ENCODE results near the gene ST3GAL6.

ST3GAL6 gene

DNA sequence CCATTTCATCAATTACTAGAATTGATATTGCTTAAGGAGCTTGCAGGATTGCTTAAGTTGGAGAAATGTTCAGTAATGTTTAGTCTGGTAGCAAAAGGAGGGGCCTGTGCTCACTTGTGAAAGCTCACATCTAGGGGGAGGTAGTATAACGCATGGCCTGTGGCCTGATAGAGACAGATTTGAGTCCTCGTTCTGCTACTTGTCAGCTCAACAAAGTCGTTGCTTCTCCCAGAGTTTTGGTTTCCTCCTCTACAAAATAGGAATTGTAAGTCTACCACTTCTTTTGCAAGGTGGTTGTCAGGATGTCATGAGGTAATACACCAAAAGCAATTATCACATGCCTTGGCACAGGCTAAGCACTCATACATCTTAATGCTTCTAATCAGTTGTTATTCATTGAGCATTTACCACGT, 1.3 kb downstream of the ST3GAL6 start:
- Histone ChIP-seq H3K9me3 (no peaks in the 10 kb centered on the region), H3K27me3 (no peaks in the 10 kb centered on the region), H3K4me1 (peaks cover 47% of the 10 kb centered on the region), H3K36me3 (peaks cover 17% of the 10 kb centered on the region), H3K4me3 (ENCODE audit: low read depth, low read length) (no peak overlapping the region)
- no peak for DNase-seq
- TF ChIP-seq, protein P1, sequence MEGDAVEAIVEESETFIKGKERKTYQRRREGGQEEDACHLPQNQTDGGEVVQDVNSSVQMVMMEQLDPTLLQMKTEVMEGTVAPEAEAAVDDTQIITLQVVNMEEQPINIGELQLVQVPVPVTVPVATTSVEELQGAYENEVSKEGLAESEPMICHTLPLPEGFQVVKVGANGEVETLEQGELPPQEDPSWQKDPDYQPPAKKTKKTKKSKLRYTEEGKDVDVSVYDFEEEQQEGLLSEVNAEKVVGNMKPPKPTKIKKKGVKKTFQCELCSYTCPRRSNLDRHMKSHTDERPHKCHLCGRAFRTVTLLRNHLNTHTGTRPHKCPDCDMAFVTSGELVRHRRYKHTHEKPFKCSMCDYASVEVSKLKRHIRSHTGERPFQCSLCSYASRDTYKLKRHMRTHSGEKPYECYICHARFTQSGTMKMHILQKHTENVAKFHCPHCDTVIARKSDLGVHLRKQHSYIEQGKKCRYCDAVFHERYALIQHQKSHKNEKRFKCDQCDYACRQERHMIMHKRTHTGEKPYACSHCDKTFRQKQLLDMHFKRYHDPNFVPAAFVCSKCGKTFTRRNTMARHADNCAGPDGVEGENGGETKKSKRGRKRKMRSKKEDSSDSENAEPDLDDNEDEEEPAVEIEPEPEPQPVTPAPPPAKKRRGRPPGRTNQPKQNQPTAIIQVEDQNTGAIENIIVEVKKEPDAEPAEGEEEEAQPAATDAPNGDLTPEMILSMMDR (IDR thresholded peaks at IDR 0.05; ENCODE audit: low read depth, low read length), result no peak

DNA sequence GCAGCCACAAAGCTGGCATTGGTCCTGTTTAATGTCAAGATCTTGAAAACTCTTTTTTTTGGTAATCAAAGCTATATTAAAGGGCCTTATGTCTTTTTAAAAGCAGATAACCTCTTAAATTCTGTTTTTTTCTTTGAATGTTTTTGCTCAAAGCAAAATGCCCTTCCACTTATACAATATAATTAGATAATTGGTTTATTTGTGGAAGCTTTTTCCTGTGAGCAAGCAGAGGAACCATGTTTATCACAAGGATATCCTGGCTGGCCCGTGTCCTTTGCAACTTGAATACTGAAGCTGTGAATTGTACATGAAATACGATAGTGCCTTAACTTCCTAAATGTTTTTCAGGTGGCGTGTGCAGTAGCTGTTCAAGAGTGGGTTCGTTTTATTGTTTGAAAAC, 2.6 kb downstream of the ST3GAL6 start:
- Histone ChIP-seq H3K9me3 (no peaks in the 10 kb centered on the region), H3K4me1 (peaks cover 47% of the 10 kb centered on the region), H3K36me3 (peaks cover 22% of the 10 kb centered on the region), H3K4me3 (ENCODE audit: low read depth, low read length) (0 out of 2 replicates have a peak overlapping the region, but pooled peaks have one; percentile 3), H3K27me3 (no peaks in the 10 kb centered on the region)
- peak; percentile 58 for DNase-seq
- TF ChIP-seq, protein P1 (IDR thresholded peaks at IDR 0.05; ENCODE audit: low read depth, low read length), result no peak

DNA sequence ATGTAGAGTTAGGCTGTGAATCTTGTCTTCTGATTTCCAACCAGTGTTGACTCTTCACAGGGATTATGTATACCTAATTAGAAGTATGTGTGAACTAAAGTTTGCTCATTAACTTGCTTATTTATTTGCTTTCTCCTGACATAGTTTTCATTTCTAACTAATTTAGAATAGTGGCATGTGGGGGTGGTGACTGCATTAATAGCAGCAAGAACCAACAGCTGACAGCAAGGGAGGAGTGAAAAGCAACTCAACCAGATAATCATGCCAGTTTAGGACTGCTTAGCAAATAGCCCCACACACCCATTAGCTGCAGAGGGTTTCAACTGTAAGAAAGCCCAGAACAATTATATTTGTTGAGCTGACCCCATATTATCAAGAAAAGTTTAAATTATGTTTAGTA, 3.8 kb downstream of the ST3GAL6 start:
- Histone ChIP-seq H3K9me3 (no peaks in the 10 kb centered on the region), H3K4me3 (ENCODE audit: low read depth, low read length) (no peak overlapping the region), H3K27me3 (no peaks in the 10 kb centered on the region), H3K4me1 (peaks cover 43% of the 10 kb centered on the region), H3K36me3 (peaks cover 25% of the 10 kb centered on the region)
- TF ChIP-seq, protein P1 (IDR thresholded peaks at IDR 0.05; ENCODE audit: low read depth, low read length), result no peak
- no peak for DNase-seq

DNA sequence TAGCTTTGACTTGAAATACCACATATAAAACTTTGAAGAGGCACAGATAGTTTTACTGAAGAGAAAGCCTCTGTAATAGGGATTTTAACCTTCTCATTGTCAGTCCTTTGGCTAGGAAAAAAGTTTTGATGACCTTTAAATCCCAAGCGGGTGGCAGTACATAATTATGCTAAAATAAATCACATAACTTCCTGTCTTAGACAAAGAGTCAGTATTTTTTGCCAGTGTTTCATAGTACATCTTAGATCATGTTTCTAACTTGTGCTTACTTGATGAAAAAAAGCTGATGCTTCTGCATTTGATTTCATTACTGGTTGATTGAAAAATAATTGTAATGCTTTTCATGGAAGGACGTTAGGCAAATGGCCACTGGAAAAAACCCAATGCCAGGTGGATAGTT, 5.8 kb downstream of the ST3GAL6 start:
- TF ChIP-seq, protein P1 (IDR thresholded peaks at IDR 0.05; ENCODE audit: low read depth, low read length), result no peak
- H3K4me1 ChIP-seq, result peaks cover 27% of the 10 kb centered on the region
- H3K9me3 ChIP-seq, result no peaks in the 10 kb centered on the region
- H3K36me3 ChIP-seq, result peaks cover 31% of the 10 kb centered on the region
- H3K4me3 ChIP-seq (ENCODE audit: low read depth, low read length), result no peak overlapping the region
- H3K27me3 ChIP-seq, result no peaks in the 10 kb centered on the region
- no peak for DNase-seq

DNA sequence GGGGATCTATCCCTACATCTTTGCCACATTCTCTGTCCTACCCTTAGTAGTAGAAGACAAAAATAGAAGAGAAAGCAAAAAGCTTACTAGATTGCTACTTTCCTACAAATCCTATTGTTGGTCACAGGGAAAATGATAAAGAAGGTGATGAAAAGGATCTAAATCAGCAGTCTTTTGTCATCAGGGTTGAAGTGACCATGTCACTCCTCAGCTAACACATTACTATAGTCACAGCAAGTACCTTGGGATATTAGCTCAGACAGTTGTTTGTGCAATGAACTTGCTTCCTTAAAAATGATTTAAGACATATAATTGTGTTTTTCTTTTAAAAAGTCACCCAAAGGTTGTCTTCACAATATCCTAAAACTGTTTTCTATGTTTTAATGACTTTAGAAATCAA, 6.3 kb downstream of the ST3GAL6 start:
- Histone ChIP-seq H3K36me3 (peaks cover 36% of the 10 kb centered on the region), H3K9me3 (no peaks in the 10 kb centered on the region), H3K27me3 (no peaks in the 10 kb centered on the region), H3K4me3 (ENCODE audit: low read depth, low read length) (no peak overlapping the region), H3K4me1 (peaks cover 22% of the 10 kb centered on the region)
- TF ChIP-seq, protein P1 (IDR thresholded peaks at IDR 0.05; ENCODE audit: low read depth, low read length), result no peak
- no peak for DNase-seq

DNA sequence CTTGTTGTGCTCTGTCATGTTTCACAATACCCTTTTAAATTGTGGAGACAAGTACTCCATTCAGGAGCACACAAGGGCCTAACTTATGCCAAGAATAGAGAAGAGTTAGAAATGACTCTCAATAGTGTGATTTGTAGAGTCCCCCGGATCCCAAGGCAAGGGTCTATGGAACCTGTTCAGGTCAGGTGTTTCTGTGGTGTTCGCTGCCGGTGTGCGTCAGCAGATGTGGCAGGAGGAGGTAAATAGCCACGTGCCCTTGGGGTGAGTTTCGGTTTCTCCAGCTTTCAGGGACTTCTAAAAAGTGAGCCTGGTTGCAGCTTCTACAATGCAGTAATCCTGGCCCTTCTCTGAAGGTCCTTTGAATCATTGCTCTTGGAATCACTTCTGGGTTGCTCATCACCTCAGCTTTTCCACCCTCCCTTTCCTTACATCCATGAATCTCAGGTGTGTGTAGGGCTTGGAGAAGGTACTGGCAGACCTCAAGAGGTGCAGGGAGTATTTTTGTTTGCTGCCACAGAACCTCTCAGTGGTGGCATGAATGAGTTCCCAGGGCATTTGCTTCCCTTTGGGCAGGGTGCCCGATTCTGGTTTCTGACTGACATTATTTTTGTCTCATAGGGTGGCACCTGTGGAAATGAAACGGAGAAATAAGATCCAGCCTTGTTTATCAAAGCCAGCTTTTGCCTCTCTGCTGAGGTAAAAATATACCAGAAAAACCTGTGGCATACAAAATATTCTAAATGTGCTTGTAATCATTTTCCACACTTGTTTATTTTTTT, 7.3 kb downstream of the ST3GAL6 start:
- H3K4me3 ChIP-seq (ENCODE audit: low read depth, low read length), result no peak overlapping the region
- peaks cover 40% of the 10 kb centered on the region for H3K36me3 ChIP-seq
- H3K4me1 ChIP-seq, result peaks cover 12% of the 10 kb centered on the region
- H3K9me3 ChIP-seq, result no peaks in the 10 kb centered on the region
- H3K27me3 ChIP-seq, result no peaks in the 10 kb centered on the region
- TF ChIP-seq, protein P1 (IDR thresholded peaks at IDR 0.05; ENCODE audit: low read depth, low read length), result no peak
- DNase-seq, result no peak

All from BE2C (cell line).